H9 (cell line): ENCODE measurements around the gene MPP2. TPM values are rescaled to one million over a fixed set of nuclear protein-coding genes. Genes with fewer than 3 reads are reported as not detected.

Source experiments
- DNase-seq: peaks from one replicate; pipeline ENCODE4 v3.0.0-alpha.2; 2017
- H2AFZ ChIP-seq: one replicate; pipeline ENCODE4 v1.6.1; 2013; ENCODE audit warnings: mild to moderate bottlenecking, low read length, control low read depth, moderate library complexity
- H2AK5ac ChIP-seq: 2 replicates; pipeline ENCODE4 v1.6.1; 2013; ENCODE audit warnings: low read length, control low read depth, mixed read lengths; ENCODE audit not compliant: insufficient read length
- H2BK120ac ChIP-seq: one replicate; pipeline ENCODE4 v1.6.1; 2013; ENCODE audit warnings: low read depth, mild to moderate bottlenecking, low read length, control low read depth, inconsistent platforms; ENCODE audit not compliant: poor library complexity, severe bottlenecking
- H2BK12ac ChIP-seq: 2 replicates; pipeline ENCODE4 v1.6.1; 2013; ENCODE audit warnings: low read length, control low read depth, mixed read lengths, low read depth; ENCODE audit not compliant: insufficient read length
- H2BK15ac ChIP-seq: 2 replicates; pipeline ENCODE4 v1.6.1; 2013; ENCODE audit warnings: low read depth, low read length, control low read depth
- H2BK20ac ChIP-seq: one replicate; pipeline ENCODE4 v1.6.1; 2013; ENCODE audit warnings: low read depth, mild to moderate bottlenecking, low read length, control low read depth, inconsistent platforms; ENCODE audit not compliant: poor library complexity, severe bottlenecking
- H2BK5ac ChIP-seq: 2 replicates; pipeline ENCODE4 v1.6.1; 2013; ENCODE audit warnings: low read length, control low read depth, mixed read lengths; ENCODE audit not compliant: insufficient read length
- H3K14ac ChIP-seq: 2 replicates; pipeline ENCODE4 v1.6.1; 2013; ENCODE audit warnings: low read length, control low read depth; ENCODE audit not compliant: insufficient read depth
- H3K18ac ChIP-seq: 2 replicates; pipeline ENCODE4 v1.6.1; 2013; ENCODE audit warnings: low read depth, mild to moderate bottlenecking, mixed read lengths, low read length, control low read depth; ENCODE audit not compliant: insufficient read length
- H3K23ac ChIP-seq: 2 replicates; pipeline ENCODE4 v1.6.1; 2013; ENCODE audit warnings: low read length, control low read depth, mixed read lengths, low read depth; ENCODE audit not compliant: insufficient read length
- H3K23me2 ChIP-seq: 2 replicates; pipeline ENCODE4 v1.6.1; 2013; ENCODE audit warnings: low read depth, mild to moderate bottlenecking, mixed read lengths, low read length, control low read depth; ENCODE audit not compliant: insufficient read length, poor library complexity, severe bottlenecking
- H3K27ac ChIP-seq: 2 replicates; pipeline ENCODE4 v1.5.1; 2013; ENCODE audit warnings: low read length, control low read depth, mixed read lengths, low read depth; ENCODE audit not compliant: insufficient read length
- H3K27me3 ChIP-seq: 2 replicates; pipeline ENCODE4 v1.6.1; 2013; ENCODE audit warnings: low read length, control low read depth, inconsistent platforms; ENCODE audit not compliant: insufficient read depth
- H3K4ac ChIP-seq: 2 replicates; pipeline ENCODE4 v1.6.1; 2013; ENCODE audit warnings: low read depth, mild to moderate bottlenecking, control low read depth, inconsistent platforms, low read length, moderate library complexity
- H3K4me1 ChIP-seq: 2 replicates; pipeline ENCODE4 v1.6.1; 2013; ENCODE audit warnings: low read length, control low read depth, inconsistent platforms; ENCODE audit not compliant: insufficient read depth
- H3K4me2 ChIP-seq: 2 replicates; pipeline ENCODE4 v1.6.1; 2013; ENCODE audit warnings: low read length, control low read depth, mixed read lengths; ENCODE audit not compliant: insufficient read length, insufficient read depth
- H3K56ac ChIP-seq: 2 replicates; pipeline ENCODE4 v1.6.1; 2013; ENCODE audit warnings: low read depth, mild to moderate bottlenecking, mixed read lengths, low read length, control low read depth; ENCODE audit not compliant: insufficient read length
- H3K79me1 ChIP-seq: 2 replicates; pipeline ENCODE4 v1.6.1; 2013; ENCODE audit warnings: low read depth, mild to moderate bottlenecking, moderate library complexity, low read length, control low read depth, inconsistent platforms; ENCODE audit not compliant: insufficient read depth, poor library complexity, severe bottlenecking
- H3K79me2 ChIP-seq: 2 replicates; pipeline ENCODE4 v1.6.1; 2013; ENCODE audit warnings: low read length, control low read depth, inconsistent platforms; ENCODE audit not compliant: insufficient read depth
- H3K9ac ChIP-seq: 2 replicates; pipeline ENCODE4 v1.6.1; 2013; ENCODE audit warnings: low read length, control low read depth, mixed read lengths; ENCODE audit not compliant: insufficient read length; ENCODE audit errors: extremely low read depth
- H3K9me3 ChIP-seq: one replicate; pipeline ENCODE4 v1.6.1; 2013; ENCODE audit warnings: low read depth, low read length, inconsistent platforms; ENCODE audit not compliant: control insufficient read depth
- H3T11ph ChIP-seq: one replicate; pipeline ENCODE4 v1.6.1; 2013; ENCODE audit warnings: mild to moderate bottlenecking, low read length, control low read depth, inconsistent platforms
- H4K20me1 ChIP-seq: one replicate; pipeline ENCODE4 v1.6.1; 2013; ENCODE audit not compliant: control insufficient read depth, insufficient read length, insufficient read depth
- H4K5ac ChIP-seq: 2 replicates; pipeline ENCODE4 v1.6.1; 2013; ENCODE audit warnings: low read depth, mild to moderate bottlenecking, mixed read lengths, low read length, control low read depth; ENCODE audit not compliant: insufficient read length
- H4K8ac ChIP-seq: replicated peaks from 2 replicates; pipeline ENCODE4 v1.6.1; 2013; ENCODE audit warnings: low read length, control low read depth, mixed read lengths, low read depth; ENCODE audit not compliant: insufficient read length
- H4K91ac ChIP-seq: 2 replicates; pipeline ENCODE4 v1.6.1; 2013; ENCODE audit warnings: low read depth, mild to moderate bottlenecking, moderate library complexity, mixed read lengths, low read length, control low read depth; ENCODE audit not compliant: insufficient read length
- H3K27ac Mint-ChIP-seq, 3 experiments: 2 replicates in 2 of 3; 3 replicates in 1 of 3; pipeline ENCODE4 v1.8.0; 2020 to 2021; ENCODE audit warnings: mixed read lengths in 3 of 3, mild to moderate bottlenecking in 1 of 3, moderate library complexity in 1 of 3
- H3K27me3 Mint-ChIP-seq: 2 replicates; pipeline ENCODE4 v1.8.0; 2021; ENCODE audit warnings: low read depth, mild to moderate bottlenecking, moderate library complexity, mixed read lengths
- H3K36me3 Mint-ChIP-seq, 3 experiments: 2 replicates in 2 of 3; 3 replicates in 1 of 3; pipeline ENCODE4 v1.8.0; 2020 to 2021; ENCODE audit warnings: low read depth in 3 of 3, mixed read lengths in 3 of 3; ENCODE audit not compliant: insufficient read depth in 1 of 3
- H3K4me1 Mint-ChIP-seq, 2 experiments: 2 replicates each; pipeline ENCODE4 v1.8.0; 2020; ENCODE audit warnings: mixed read lengths in 2 of 2
- H3K4me3 Mint-ChIP-seq, 2 experiments: 2 replicates in 1 of 2; 3 replicates in 1 of 2; pipeline ENCODE4 v1.8.0; 2020 to 2021; ENCODE audit warnings: mild to moderate bottlenecking in 2 of 2, mixed read lengths in 2 of 2, moderate library complexity in 1 of 2
- H3K9me3 Mint-ChIP-seq, 2 experiments: 2 replicates in 1 of 2; 3 replicates in 1 of 2; pipeline ENCODE4 v1.8.0; 2020; ENCODE audit warnings: mild to moderate bottlenecking in 2 of 2, mixed read lengths in 2 of 2, moderate library complexity in 1 of 2
- WGBS: extraction: QIAGEN DNeasy Blood & Tissue Kit; methylation state at CpG from one replicate; pipeline ENCODE4 v1.1.7; 2013; ENCODE audit warnings: missing lambda C conversion rate, low lambda C conversion rate, mixed read lengths; ENCODE audit not compliant: insufficient read length; ENCODE audit errors: extremely low coverage; 5-methylcytosine and 5-hydroxymethylcytosine counted together
- total RNA-seq: library from RNA; stranded (reverse); gene quantifications from 2 replicates; pipeline ENCODE4 v1.2.1, GENCODE V29; 2021
- TF ChIP-seq, protein P1 (sequence below): fragments of 200-600 bp; sonication (generic); conservative IDR thresholded peaks from 3 replicates; pipeline ENCODE4 v1.8.0; 2021; ENCODE audit warnings: antibody characterized with exemption, mild to moderate bottlenecking

Gene MPP2
- total RNA-seq, 1 experiment from 2014 or later: 16.3 TPM

DNA sequence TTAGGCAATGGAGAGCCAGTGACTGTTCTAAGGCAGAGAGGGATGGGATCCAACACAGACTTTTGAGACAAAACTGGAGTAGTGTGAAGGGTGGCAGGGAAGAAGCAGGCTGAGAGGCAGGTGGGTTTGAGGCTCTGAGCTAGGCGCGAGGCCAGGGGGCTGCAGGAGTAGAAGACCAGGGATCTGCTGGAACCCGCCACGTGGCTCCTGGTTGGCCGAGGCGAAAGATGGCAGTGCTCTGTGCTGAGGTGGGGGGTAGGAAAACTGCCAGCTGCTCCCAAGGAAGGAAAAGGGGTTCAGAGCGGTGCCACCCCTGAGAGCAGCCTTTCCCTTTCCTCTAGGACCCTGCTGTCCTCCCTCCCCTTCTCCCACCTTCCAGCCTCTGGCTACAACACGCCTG, 54.8 kb downstream of the MPP2 start:
- H3K27ac ChIP-seq: no peak overlapping the region
- H2AK5ac ChIP-seq: no peak overlapping the region
- no peak overlapping the region for H3K18ac ChIP-seq
- no peak overlapping the region for H4K8ac ChIP-seq
- no peaks in the 10 kb centered on the region for H3K79me2 ChIP-seq
- H2BK15ac ChIP-seq: no peak overlapping the region
- H3K4me3 Mint-ChIP-seq: no peak overlapping the region
- no peak overlapping the region for H3K4ac ChIP-seq
- DNase-seq: no peak
- H3K23me2 ChIP-seq: no peaks in the 10 kb centered on the region
- no peaks in the 10 kb centered on the region for H3K36me3 Mint-ChIP-seq
- H2BK5ac ChIP-seq: no peak overlapping the region
- H4K91ac ChIP-seq: no peak overlapping the region
- H3T11ph ChIP-seq: no peak overlapping the region
- H2BK120ac ChIP-seq: no peak overlapping the region
- H2AFZ ChIP-seq: no peak overlapping the region
- H2BK20ac ChIP-seq: no peak overlapping the region
- no peaks in the 10 kb centered on the region; a peak in 1 of 5 replicates for H3K9me3 Mint-ChIP-seq
- H3K56ac ChIP-seq: no peak overlapping the region
- no peak overlapping the region for H3K23ac ChIP-seq
- TF ChIP-seq, protein P1, sequence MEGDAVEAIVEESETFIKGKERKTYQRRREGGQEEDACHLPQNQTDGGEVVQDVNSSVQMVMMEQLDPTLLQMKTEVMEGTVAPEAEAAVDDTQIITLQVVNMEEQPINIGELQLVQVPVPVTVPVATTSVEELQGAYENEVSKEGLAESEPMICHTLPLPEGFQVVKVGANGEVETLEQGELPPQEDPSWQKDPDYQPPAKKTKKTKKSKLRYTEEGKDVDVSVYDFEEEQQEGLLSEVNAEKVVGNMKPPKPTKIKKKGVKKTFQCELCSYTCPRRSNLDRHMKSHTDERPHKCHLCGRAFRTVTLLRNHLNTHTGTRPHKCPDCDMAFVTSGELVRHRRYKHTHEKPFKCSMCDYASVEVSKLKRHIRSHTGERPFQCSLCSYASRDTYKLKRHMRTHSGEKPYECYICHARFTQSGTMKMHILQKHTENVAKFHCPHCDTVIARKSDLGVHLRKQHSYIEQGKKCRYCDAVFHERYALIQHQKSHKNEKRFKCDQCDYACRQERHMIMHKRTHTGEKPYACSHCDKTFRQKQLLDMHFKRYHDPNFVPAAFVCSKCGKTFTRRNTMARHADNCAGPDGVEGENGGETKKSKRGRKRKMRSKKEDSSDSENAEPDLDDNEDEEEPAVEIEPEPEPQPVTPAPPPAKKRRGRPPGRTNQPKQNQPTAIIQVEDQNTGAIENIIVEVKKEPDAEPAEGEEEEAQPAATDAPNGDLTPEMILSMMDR: no peak
- no peak overlapping the region for H3K9ac ChIP-seq
- no peak overlapping the region for H4K5ac ChIP-seq
- no peaks in the 10 kb centered on the region for H4K20me1 ChIP-seq
- H3K4me1 Mint-ChIP-seq: peaks cover under 1 to 1% of the 10 kb centered on the region in 2 experiments; a peak in 2 of 4 replicates
- H3K27me3 Mint-ChIP-seq: peaks cover 9% of the 10 kb centered on the region
- WGBS: no CpG with 5 or more reads among the region's 8 CpGs
- no peaks in the 10 kb centered on the region for H3K4me1 ChIP-seq
- no peak overlapping the region for H2BK12ac ChIP-seq
- no peaks in the 10 kb centered on the region for H3K79me1 ChIP-seq
- no peak overlapping the region for H3K4me2 ChIP-seq
- H3K9me3 ChIP-seq: no peaks in the 10 kb centered on the region
- H3K27ac Mint-ChIP-seq: no peak overlapping the region
- H3K27me3 ChIP-seq: no peaks in the 10 kb centered on the region; the same call in 1 of the 2 replicates
- no peak overlapping the region for H3K14ac ChIP-seq
